PC-9 (cell line): Measurements from ENCODE around the gene SPOP. TPM values are rescaled to one million over a fixed set of nuclear protein-coding genes. Genes with fewer than 3 reads are reported as not detected.

ENCODE experiments used
- BruUV-seq: library from RNA; stranded (reverse); fragments of 400-500 nt; replicated peaks from 2 replicates; lab custom pipeline; 2021; lab: Mats Ljungman, UMichigan
- CTCF ChIA-PET: fragments of 300-600 bp; sonication (Branson Sonifier 250); formaldehyde crosslinking; loops from one replicate; lab custom pipeline; 2022; ENCODE audit warnings: antibody characterized with exemption; lab: Charles Lee
- POLR2A ChIA-PET: fragments of 300-600 bp; sonication (Branson Sonifier 250); formaldehyde crosslinking; loops from one replicate; lab custom pipeline; 2022; ENCODE audit warnings: antibody characterized with exemption; ENCODE audit not compliant: unreplicated experiment; lab: Charles Lee
- DNase-seq, 2 experiments: peaks; one replicate each; pipeline versions ENCODE4 v3.0.0 to v3.0.0-alpha.2; 2015 to 2022; ENCODE audit warnings: mixed read lengths in 1 of 2
- H2AFZ ChIP-seq: fragments of 200-600 bp; sonication (generic); 2 replicates; pipeline ENCODE4 v1.8.1; 2017; ENCODE audit warnings: antibody characterized with exemption
- H3F3A ChIP-seq: fragments of 200-600 bp; sonication (generic); 2 replicates; pipeline ENCODE4 v1.8.1; 2017; ENCODE audit warnings: antibody characterized with exemption, mild to moderate bottlenecking, low read depth; ENCODE audit not compliant: insufficient read depth
- H3K27ac ChIP-seq: fragments of 200-600 bp; sonication (generic); 2 replicates; pipeline ENCODE4 v1.6.1; 2016; ENCODE audit warnings: mixed run types
- H3K27me3 ChIP-seq: fragments of 200-600 bp; sonication (generic); 2 replicates; pipeline ENCODE4 v1.6.1; 2016; ENCODE audit warnings: low read depth, mixed run types; ENCODE audit not compliant: insufficient read depth
- H3K36me3 ChIP-seq: fragments of 200-600 bp; sonication (generic); 2 replicates; pipeline ENCODE4 v1.6.1; 2016; ENCODE audit warnings: low read depth, mixed run types
- H3K4me1 ChIP-seq: fragments of 200-600 bp; sonication (generic); replicated peaks from 2 replicates; pipeline ENCODE4 v1.6.1; 2016; ENCODE audit warnings: mixed run types; ENCODE audit not compliant: insufficient read depth
- H3K4me2 ChIP-seq: fragments of 200-600 bp; sonication (generic); 2 replicates; pipeline ENCODE4 v1.6.1; 2017; ENCODE audit warnings: mixed run types
- H3K4me3 ChIP-seq: fragments of 200-600 bp; sonication (generic); 2 replicates; pipeline ENCODE4 v1.6.1; 2016; ENCODE audit warnings: mixed run types
- H3K79me2 ChIP-seq: fragments of 200-600 bp; sonication (generic); 2 replicates; pipeline ENCODE4 v1.6.1; 2017; ENCODE audit warnings: low read depth, mixed run types
- H3K9me2 ChIP-seq: fragments of 200-600 bp; sonication (generic); 2 replicates; pipeline ENCODE4 v1.8.1; 2017; ENCODE audit warnings: mild to moderate bottlenecking; ENCODE audit not compliant: insufficient read depth
- H3K9me3 ChIP-seq: fragments of 200-600 bp; sonication (generic); 2 replicates; pipeline ENCODE4 v1.8.1; 2016; ENCODE audit warnings: low read depth; ENCODE audit not compliant: insufficient read depth
- H4K20me1 ChIP-seq: fragments of 200-600 bp; sonication (generic); 2 replicates; pipeline ENCODE4 v1.8.1; 2017; ENCODE audit not compliant: insufficient read depth
- EZH2 ChIP-seq: fragments of 200-600 bp; sonication (generic); IDR thresholded peaks from 2 replicates; pipeline ENCODE4 v1.8.0; 2017; ENCODE audit warnings: antibody characterized with exemption, low read depth
- intact Hi-C: fragments of 100-400 bp; cut with micrococcal nuclease; formaldehyde crosslinking; loops from one replicate; pipeline ENCODE4 v1.10.0; 2022; ENCODE audit not compliant: unreplicated experiment
- total RNA-seq: library from RNA; stranded (reverse); gene quantifications from 2 replicates; pipeline ENCODE4 v1.2.3, GENCODE V29; 2021
- TF ChIP-seq, protein P1 (sequence below): fragments of 200-600 bp; sonication (generic); conservative IDR thresholded peaks from 2 replicates; pipeline ENCODE4 v1.6.1; 2017; ENCODE audit warnings: mixed run types, antibody characterized with exemption, mild to moderate bottlenecking, moderate library complexity

Gene SPOP
- total RNA-seq, 1 experiment from 2014 or later = 41.7 TPM

DNA sequence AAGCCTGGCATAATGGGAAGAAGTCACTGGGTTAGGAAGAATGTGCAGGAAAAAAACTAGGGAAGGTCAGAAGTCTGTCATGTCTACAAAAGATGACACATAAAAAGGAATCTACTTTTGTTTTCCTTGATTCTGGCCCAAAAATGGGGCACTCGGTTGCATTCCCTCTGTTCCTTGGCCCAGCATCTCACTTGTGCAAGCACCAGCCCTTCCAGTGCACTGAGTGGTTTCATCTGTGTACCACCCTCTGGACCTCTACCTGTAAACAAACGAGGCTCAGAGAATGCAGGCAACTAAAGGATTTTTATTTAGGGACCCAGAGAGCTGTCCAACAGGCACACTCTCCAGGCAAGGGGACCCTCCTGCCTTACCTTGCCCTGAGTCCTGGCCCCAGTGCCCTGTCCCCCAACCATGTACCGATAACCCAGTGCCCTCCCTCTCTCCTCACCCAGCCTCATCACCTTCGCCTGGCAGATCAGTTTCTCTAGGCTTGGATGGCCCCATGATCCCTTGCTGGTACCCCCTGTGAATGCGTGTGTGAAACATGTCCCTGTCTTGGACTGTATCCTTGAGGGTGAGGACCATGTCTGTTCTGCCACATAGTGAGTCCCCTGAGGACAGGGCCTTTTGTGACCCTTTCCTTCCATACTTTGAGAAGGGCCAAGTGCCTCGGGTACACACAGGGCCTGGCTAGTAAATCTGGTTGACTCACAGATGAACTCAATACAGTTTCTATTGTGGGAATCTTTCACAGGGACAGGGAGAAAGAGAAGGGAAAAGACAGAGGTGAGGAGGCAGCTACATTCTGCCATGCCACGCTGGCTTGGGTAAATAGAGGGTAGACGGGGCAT is 88.9 kb downstream of the SPOP start:
- Histone ChIP-seq H3K27ac (no peak overlapping the region), H3K79me2 (no peaks in the 10 kb centered on the region), H3K27me3 (no peaks in the 10 kb centered on the region), H3K9me2 (no peaks in the 10 kb centered on the region), H4K20me1 (no peaks in the 10 kb centered on the region), H3K4me2 (no peak overlapping the region), H3K4me1 (no peaks in the 10 kb centered on the region), H3K9me3 (no peaks in the 10 kb centered on the region), H3F3A (no peaks in the 10 kb centered on the region), H2AFZ (no peak overlapping the region), H3K36me3 (no peaks in the 10 kb centered on the region), H3K4me3 (no peak overlapping the region)
- no peak for DNase-seq
- TF ChIP-seq, protein P1, sequence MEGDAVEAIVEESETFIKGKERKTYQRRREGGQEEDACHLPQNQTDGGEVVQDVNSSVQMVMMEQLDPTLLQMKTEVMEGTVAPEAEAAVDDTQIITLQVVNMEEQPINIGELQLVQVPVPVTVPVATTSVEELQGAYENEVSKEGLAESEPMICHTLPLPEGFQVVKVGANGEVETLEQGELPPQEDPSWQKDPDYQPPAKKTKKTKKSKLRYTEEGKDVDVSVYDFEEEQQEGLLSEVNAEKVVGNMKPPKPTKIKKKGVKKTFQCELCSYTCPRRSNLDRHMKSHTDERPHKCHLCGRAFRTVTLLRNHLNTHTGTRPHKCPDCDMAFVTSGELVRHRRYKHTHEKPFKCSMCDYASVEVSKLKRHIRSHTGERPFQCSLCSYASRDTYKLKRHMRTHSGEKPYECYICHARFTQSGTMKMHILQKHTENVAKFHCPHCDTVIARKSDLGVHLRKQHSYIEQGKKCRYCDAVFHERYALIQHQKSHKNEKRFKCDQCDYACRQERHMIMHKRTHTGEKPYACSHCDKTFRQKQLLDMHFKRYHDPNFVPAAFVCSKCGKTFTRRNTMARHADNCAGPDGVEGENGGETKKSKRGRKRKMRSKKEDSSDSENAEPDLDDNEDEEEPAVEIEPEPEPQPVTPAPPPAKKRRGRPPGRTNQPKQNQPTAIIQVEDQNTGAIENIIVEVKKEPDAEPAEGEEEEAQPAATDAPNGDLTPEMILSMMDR = no peak
- no peak for TF ChIP-seq EZH2
- no TSS peak for BruUV-seq
- intact Hi-C loops = no loop called here
- POLR2A ChIA-PET = no interaction called here
- CTCF ChIA-PET = no interaction called here

DNA sequence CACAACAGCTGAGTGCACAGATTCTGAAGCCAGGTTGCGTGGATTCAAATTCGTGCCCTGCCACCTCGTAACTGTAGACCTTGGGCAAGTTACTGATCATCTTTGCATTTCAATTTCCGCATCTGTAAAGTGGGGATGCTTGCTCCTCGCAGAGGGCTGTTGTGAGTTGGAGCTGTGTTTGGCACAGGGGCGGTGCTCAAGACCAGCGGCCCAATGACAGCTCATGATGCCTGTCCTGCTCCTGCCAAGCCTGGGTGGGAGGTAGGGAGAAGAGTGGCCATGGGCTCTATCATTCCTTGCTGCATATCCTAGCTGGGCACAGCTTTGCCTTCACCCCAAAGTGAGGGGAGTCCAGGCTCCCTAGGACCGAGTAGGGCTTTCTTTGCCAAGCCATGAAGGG is 89.6 kb downstream of the SPOP start:
- Histone ChIP-seq H3K4me1 (no peaks in the 10 kb centered on the region), H3F3A (no peaks in the 10 kb centered on the region), H3K9me3 (no peaks in the 10 kb centered on the region), H3K9me2 (no peaks in the 10 kb centered on the region), H3K27me3 (no peaks in the 10 kb centered on the region), H4K20me1 (no peaks in the 10 kb centered on the region), H3K27ac (no peak overlapping the region), H2AFZ (no peak overlapping the region), H3K4me2 (no peak overlapping the region), H3K4me3 (no peak overlapping the region), H3K36me3 (no peaks in the 10 kb centered on the region), H3K79me2 (no peaks in the 10 kb centered on the region)
- intact Hi-C loops = no loop called here
- ChIA-PET CTCF (no interaction called here), POLR2A (no interaction called here)
- TF ChIP-seq EZH2 = no peak
- TF ChIP-seq, protein P1 = no peak
- DNase-seq = no peak
- no TSS peak for BruUV-seq

DNA sequence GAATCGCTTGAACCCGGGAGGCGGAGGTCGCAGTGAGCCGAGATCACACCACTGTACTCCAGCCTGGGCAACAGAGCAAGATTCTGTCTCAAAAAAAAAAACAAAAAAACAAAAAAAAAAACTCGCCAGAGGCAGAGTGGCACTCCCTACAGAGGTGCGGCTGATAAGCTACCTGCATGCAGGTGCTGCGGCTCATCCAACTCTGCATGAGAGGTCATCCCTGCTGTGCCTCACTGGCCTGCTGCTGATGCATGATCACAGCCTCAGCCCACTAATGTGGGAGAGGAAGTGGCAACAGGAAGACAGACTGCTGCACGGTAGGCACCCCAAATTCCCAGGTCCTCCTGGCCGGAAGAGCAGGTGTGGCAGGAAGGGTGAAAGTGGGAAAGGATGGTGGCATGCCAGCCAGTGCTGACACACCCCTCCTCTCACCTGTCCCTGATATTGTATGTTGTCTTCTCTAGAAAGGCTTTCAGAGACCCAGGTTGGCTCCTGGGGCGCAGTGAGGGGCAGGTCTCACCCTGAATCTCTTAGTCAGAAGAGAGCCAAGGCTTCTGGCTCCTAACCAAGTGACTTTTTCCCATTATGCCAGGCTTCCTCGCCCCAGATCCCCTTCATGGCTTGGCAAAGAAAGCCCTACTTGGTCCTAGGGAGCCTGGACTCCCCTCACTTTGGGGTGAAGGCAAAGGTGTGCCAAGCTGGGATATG is 90.4 kb downstream of the SPOP start:
- intact Hi-C loops = no loop called here
- CTCF ChIA-PET = no interaction called here

More for the DNA sequence above, 90.4 kb downstream of the SPOP start:
- Histone ChIP-seq H2AFZ (no peak overlapping the region), H3K9me3 (no peaks in the 10 kb centered on the region), H3K36me3 (no peaks in the 10 kb centered on the region), H3K9me2 (no peaks in the 10 kb centered on the region), H3K4me3 (no peak overlapping the region), H3K27ac (no peak overlapping the region), H3K27me3 (no peaks in the 10 kb centered on the region), H3K79me2 (no peaks in the 10 kb centered on the region), H4K20me1 (no peaks in the 10 kb centered on the region), H3K4me1 (no peaks in the 10 kb centered on the region), H3K4me2 (no peak overlapping the region), H3F3A (no peaks in the 10 kb centered on the region)
- TF ChIP-seq, protein P1 = no peak
- no peak for TF ChIP-seq EZH2
- DNase-seq = no peak
- BruUV-seq = no TSS peak
- POLR2A ChIA-PET = no interaction called here
